Eye (tissue), 1 donor: ENCODE results near the gene NIP7.

ENCODE experiments used
- DNase-seq: peaks from one replicate; pipeline ENCODE4 v3.0.0-alpha.2; 2015

NIP7 gene

GRCh38 chr16:69319381-69319780, 20.2 kb upstream of the NIP7 start:
- no peak for DNase-seq

GRCh38 chr16:69319826-69320739, 19.5 kb upstream of the NIP7 start:
- no peak for DNase-seq

DNA sequence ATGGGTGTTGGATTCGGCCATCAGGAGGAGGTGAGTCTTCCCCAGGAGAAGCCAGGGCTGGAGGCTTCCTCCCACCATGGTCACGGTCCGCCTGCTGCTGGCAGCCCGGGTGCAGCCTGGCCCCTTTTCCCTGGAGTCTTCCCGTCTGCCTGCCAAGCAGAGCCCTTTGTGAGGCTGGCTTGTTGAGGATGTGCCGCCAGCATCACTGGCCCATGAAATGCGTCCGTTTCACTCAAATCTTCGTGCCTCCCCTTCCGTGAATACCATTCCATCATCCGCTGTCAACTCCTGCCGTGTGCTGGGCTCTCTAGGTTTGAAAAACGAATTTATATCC, 18.9 kb upstream of the NIP7 start:
- DNase-seq: no peak

DNA sequence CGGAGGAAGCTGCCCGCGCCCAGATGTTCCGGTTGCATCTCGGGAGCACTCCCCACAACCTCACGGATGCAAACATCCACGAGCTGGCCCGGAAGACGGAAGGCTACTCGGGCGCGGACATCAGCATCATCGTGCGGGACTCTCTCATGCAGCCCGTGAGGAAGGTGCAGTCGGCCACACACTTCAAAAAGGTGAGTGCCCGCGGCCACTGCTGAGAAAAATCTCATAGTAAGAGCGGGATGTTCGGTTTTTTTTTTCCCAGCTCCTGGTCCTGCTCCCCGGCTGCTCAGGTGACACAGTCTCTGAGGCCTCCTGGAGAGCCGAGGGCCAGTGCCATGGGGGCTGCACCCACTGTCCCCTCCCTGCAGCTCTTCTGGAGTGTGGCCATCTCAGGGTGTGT, 18.5 kb upstream of the NIP7 start:
- DNase-seq: no peak

DNA sequence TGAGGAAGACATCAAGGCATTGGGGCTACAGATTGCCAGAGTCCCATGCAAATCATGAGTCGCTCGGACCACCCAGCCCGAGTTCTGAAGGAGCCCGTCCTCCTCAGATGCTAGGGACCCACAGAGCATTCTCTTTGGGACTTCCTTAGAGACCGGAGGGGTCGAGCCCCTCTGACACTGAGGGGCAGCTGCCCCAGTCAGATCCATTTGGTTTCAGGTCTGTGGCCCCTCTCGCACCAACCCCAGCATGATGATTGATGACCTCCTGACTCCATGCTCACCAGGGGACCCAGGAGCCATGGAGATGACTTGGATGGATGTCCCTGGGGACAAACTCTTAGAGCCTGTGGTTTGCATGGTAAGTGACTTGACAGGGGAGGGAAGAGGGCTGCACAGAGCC, 17.2 kb upstream of the NIP7 start:
- DNase-seq: no peak

GRCh38 chr16:69323415-69323814, 16.2 kb upstream of the NIP7 start:
- no peak for DNase-seq

GRCh38 chr16:69324013-69324531, 15.5 kb upstream of the NIP7 start:
- DNase-seq: no peak

DNA sequence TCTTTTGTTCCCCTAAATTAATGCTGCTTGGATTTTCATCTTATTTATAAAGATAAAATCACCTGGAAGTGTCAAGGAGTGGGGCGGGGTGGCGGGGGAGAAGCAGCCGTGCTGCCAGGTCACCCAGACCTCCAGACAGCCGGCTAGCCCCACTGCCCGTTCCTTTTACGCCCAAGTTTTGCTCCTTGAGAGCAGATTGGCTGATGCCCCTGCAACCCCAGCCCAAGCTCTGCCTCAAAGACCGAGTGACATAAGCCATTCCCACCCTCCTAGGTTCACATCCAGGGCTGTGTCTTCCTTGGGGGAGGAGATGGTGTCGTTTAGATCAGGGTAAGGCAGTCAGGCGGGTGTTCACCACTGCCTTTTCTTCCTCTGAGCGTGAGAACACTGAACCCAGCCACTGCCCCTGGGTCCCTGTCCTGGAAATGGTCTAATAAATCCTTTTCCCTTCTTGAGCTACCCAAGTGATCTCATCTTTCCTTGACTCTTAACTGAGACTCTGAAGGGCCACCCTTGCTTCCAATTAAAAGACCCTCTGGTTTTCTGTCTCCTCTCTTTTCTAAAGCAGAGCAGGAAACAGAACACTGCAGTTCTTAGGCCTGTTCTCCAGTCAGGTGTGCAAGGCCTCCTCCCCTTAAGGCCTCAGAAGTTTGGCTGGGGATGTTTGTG, 14.9 kb upstream of the NIP7 start:
- no peak for DNase-seq

GRCh38 chr16:69325784-69326171, 13.8 kb upstream of the NIP7 start:
- no peak for DNase-seq

DNA sequence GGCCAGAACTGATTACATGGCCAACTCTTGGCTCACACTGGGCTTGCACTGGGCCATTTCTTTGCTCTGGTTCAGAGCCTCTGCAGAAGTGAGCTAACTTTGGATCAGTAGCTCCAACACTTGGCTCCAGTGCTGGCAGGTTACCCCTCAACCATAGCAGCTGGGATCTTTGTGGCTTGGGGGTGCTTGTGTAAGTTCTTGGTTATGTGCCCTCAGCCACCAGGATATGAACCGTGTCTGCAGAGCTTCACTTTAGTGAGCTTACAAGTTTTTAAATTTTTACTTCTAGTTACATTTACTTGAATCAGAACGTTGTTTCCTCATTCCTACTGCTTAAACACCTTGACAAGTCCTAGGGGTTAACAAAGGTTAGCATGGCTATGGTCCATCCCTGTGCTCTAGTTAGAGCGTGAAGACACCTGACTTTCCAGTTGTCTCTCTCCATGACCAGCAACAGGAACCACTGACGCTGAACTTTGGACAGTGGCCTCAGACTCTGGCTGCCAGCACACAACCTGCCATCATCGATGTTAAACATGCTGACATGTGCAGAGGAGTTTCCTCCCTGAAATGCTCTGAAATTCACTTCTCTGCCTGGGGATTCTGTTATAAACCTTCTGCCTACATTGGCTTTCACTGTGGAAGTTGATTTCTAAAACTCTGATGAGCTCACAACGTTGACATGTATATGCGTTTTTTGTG, 13.2 kb upstream of the NIP7 start:
- no peak for DNase-seq

DNA sequence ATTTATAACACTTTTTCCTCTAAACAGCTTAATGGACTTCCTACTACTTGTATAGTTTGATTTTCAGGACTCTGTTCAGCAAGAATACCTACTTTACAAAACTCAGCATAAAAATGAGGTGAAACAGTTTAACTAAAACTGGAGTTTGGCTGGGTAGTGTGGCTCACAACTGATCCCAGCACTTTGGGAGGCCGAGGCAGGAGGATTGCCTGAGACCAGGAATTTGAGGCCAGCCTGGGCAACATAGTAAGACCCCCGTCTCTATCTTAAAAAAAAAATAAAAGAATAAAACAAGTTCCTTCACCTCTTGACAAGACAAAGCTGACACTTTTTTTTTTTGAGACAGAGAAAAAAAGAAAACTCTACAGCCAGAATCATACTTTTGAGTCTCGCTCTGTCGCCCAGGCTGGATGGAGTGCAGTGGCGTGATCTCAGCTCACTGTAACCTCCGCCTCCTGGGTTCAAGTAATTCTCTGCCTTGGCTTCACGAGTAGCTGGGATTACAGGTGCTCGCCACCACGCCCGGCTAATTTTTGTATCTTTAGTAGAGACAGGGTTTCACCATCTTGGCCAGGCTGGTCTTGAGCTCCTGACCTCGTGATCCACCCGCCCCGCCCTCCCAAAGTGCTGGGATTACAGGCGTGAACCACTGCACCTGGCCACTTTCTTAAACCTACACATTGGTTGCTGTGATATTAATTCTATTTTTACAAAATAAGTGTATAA, 11.8 kb upstream of the NIP7 start:
- DNase-seq: no peak

DNA sequence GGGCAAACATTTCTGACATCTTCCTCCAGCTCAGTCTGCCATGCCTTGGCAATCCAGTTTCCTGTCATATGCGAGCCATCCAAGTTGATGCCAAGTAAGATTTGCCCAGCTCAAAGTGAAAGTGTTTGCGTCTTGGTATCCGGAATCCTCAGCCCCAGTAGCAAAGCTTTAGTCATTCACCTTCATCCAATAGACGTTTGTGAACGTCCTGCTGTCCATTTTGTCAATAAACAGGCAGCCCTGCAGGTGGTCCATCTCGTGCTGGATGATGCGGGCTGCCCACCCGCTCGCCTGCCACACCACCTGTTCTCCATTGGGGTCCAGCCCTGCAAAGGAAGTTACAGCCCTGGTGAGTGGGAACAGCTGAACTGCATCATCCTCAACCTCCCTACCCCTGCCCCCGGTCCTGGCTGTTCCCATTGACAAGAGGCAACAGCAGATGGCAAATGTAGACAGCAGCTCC, 10.7 kb upstream of the NIP7 start:
- DNase-seq: peak; percentile 30

DNA sequence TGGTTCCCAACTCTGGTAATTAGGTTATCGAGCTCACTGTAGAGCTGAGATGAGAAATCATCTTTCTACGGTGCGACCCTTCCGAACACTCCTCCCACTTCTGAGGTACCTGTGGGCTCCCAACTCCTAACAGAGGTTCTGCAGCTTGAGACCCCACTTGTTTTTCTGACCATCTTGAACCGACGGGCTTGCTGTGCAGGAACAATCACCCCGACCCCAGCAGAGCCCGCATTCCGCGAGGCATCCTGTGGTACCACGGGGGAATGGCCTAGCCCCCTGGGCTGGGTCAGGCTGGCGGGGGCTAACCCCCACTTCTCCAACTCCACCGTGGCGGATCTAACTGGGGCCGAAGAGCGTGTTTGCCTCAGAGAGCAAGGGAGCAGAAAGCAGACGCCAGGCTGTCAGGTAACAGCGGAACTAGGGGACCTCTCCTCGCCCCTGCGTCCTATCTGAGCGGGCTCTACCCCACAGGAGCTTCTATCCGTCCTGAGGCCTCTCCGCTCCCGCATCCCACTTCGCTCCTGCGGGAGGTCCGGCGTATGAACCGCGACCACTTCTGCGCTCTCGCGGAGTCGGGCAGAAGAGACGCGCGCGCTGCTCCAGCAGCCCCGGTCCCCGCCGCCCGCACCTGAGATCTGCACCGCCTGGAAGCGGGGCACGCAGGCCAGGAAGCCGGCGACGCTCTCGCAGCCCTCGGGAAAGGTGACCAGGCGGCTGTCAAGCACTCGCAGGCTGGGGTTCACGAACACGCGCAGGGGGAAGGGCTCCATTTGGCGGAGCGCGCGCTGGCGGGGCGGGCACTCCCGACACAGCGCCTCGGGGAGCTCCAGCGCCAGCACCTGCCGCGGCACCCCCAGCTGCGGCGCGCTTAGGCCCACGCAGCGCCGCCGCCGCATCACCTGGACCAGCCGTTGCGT, 9.9 kb upstream of the NIP7 start:
- DNase-seq: no peak

DNA sequence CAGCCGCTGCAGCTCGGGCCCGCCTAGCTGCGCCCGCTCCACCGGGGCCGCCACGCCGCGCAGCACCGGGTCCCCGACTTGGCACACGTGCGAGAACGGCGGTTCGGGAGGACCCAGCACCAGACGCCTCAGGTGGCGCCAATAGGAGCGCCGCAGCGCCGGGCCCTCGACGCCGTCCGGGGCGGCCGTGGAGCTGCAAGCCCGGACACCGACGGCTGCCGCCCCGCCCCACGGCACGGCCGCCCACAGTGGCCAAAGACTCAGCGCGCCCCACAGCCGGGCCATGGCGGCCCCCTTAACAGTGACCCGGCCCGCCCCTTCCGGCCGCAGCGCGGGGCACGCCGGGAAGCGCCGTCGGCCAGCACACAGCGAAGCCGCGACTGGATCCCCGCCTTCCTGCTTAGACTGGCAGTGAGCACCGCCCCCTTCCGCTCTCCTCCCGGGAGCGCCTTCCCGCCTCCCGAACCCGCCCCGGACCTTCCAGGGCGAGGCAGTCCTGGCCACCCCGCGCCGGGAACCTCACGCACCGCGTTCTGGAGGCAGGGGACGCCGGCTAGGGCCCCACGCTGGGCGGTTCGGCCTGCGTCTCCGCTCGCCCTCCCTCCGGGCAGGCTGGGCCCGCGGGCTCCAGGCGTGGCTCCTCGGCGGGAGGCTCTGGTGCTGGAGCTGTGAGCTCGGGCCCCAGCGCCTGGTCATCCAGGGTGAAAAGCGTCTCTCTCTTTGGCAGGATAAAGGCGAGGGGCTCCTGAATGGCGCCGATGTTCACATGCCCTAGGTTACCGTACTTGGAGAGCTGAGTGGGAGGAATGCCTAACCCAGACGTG, 9.1 kb upstream of the NIP7 start, which contains the start of gene PDF:
Gene PDF, minus strand, starts transcription at position 303 of the 824 bp plus-strand sequence. Its CDS starts 18 bp downstream, at position 285.
- DNase-seq: peak; percentile 96

- no peak for DNase-seq
Observed at GRCh38 chr16:69334696-69335095, 4.9 kb upstream of the NIP7 start.

GRCh38 chr16:69338557-69339288, 849 bp upstream of the NIP7 start:
- no peak for DNase-seq

GRCh38 chr16:69340095-69340644, 598 bp downstream of the NIP7 start:
- DNase-seq: no peak

DNA sequence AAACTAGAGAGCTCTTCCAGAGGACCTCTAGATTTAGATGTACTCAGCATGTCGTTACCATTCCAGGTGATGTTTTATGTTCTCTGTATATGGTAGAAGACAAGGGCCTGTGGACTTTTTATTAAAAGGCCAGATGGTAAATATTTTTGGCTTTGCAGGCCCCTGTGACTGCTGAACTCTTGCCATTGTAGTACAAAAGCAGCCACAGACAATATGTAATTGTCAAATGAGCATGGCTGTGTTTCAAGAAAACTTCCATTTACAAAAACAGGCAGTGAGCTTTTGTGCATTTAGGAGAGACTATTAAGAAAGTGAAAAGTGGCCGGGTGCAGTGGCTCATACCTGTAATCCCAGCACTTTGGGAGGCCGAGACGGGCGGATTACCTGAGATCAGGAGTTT, 4.6 kb downstream of the NIP7 start:
- DNase-seq: no peak

GRCh38 chr16:69345923-69346322, 6.4 kb downstream of the NIP7 start:
- DNase-seq: no peak

DNA sequence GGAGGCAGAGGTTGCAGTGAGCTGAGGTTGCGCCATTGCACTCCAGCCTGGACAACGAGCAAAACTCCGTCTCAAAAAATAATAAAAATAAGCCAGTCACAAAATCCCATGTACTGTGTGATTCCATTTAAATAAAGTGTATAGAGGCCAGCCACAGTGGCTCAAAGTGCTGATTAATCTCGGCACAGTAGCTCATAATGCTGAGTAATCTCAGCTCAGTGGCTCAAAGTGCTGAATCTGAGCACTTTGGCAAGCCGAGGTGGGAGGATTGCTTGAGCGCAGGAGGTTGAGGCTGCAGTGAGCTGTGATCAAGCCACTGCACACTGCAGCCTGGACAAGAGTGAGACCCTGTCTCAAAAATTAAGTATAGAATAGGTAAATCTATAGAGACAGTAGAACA, 7.1 kb downstream of the NIP7 start:
- DNase-seq: no peak
